Type B pancreatic cell (in vitro differentiated cells): Measurements from ENCODE around the gene HOXA6. TPM values are rescaled to one million over a fixed set of nuclear protein-coding genes. Genes with fewer than 3 reads are reported as not detected.

ENCODE experiments used
- DNase-seq: peaks from one replicate; pipeline ENCODE4 v3.0.0; 2021; ENCODE audit warnings: mixed read lengths; ENCODE audit not compliant: unreplicated experiment; ENCODE audit errors: extremely low spot score
- H3K27ac Mint-ChIP-seq: 2 replicates; pipeline ENCODE4 v1.8.0; 2021; ENCODE audit warnings: mild to moderate bottlenecking, mixed read lengths
- H3K27me3 Mint-ChIP-seq: 2 replicates; pipeline ENCODE4 v1.8.0; 2021; ENCODE audit warnings: mixed read lengths
- H3K36me3 Mint-ChIP-seq: 2 replicates; pipeline ENCODE4 v1.8.0; 2021; ENCODE audit warnings: mixed read lengths
- H3K4me1 Mint-ChIP-seq: one replicate; pipeline ENCODE4 v1.8.0; 2021; ENCODE audit warnings: mixed read lengths; ENCODE audit not compliant: unreplicated experiment
- H3K4me3 Mint-ChIP-seq: 2 replicates; pipeline ENCODE4 v1.8.0; 2021; ENCODE audit warnings: mild to moderate bottlenecking, mixed read lengths
- H3K9me3 Mint-ChIP-seq: 2 replicates; pipeline ENCODE4 v1.8.0; 2021; ENCODE audit warnings: mixed read lengths
- total RNA-seq: library from RNA; stranded (reverse); gene quantifications from 2 replicates; pipeline ENCODE4 v1.2.1, GENCODE V29; 2021; ENCODE audit warnings: low replicate concordance
- TF ChIP-seq, protein P1 (sequence below): fragments of 200-600 bp; sonication (generic); conservative IDR thresholded peaks from 2 replicates; pipeline ENCODE4 v1.5.0; 2021; ENCODE audit warnings: antibody characterized with exemption, mild to moderate bottlenecking

HOXA6 gene
- total RNA-seq, 1 donor from 2014 or later: 10.9 TPM

DNA sequence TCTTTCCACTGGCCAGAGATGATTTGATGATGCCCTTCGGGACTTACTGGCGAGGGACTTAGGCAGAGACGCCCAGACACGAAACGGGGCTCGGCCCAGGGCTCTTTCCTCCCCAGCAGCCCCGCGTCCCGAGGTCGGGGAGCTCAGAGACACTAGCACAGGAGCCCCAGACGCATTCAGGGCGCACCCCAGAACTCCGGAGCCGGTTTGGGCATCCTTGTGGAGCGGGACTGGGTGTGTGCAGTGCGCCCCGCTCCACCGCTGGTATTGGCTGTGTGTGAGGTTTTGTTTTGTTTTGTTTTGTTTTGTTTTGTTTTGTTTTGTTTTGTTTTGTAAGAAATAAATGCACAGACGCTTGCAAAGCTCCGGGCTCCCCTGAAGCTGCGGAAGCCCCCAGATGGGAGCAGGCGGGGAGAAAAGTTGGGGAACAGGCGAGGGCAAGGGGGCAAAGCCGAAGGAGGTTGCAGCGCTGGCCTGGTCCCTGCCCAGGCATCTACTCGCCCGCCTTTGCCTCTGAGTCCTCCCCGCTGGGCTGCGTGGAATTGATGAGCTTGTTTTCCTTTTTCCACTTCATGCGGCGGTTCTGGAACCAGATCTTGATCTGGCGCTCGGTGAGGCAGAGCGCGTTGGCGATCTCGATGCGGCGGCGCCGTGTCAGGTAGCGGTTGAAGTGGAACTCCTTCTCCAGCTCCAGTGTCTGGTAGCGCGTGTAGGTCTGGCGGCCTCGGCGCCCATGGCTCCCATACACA is 2.2 kb downstream of the HOXA6 start:
- H3K9me3 Mint-ChIP-seq: no peaks in the 10 kb centered on the region
- H3K27ac Mint-ChIP-seq: peak overlapping the region; percentile 77
- peak; percentile 68 for DNase-seq
- peaks cover 23% of the 10 kb centered on the region for H3K4me1 Mint-ChIP-seq
- peaks cover 35% of the 10 kb centered on the region for H3K36me3 Mint-ChIP-seq
- peaks cover 74% of the 10 kb centered on the region for H3K27me3 Mint-ChIP-seq
- TF ChIP-seq, protein P1, sequence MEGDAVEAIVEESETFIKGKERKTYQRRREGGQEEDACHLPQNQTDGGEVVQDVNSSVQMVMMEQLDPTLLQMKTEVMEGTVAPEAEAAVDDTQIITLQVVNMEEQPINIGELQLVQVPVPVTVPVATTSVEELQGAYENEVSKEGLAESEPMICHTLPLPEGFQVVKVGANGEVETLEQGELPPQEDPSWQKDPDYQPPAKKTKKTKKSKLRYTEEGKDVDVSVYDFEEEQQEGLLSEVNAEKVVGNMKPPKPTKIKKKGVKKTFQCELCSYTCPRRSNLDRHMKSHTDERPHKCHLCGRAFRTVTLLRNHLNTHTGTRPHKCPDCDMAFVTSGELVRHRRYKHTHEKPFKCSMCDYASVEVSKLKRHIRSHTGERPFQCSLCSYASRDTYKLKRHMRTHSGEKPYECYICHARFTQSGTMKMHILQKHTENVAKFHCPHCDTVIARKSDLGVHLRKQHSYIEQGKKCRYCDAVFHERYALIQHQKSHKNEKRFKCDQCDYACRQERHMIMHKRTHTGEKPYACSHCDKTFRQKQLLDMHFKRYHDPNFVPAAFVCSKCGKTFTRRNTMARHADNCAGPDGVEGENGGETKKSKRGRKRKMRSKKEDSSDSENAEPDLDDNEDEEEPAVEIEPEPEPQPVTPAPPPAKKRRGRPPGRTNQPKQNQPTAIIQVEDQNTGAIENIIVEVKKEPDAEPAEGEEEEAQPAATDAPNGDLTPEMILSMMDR: no peak
- peak overlapping the region; percentile 99 for H3K4me3 Mint-ChIP-seq

DNA sequence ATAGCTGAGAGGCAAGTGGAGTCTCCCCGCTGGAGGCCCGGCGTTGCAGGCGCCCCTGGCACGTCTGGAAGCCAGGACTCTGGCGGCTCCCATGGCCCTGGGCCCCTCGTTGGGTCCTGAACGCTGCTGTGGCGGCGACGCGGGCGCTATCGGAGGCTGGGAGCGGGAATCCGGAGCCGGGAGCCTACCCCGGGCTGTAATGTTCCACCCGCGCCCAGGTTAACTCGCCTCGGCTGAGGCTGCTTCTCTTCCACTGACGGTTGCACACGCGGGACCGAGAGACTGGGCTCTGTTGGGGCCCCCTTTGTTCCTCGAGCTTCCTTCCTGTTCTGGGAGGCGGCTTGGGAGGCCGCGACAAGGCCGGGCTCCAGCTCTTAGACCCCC is 2.8 kb downstream of the HOXA6 start:
- Mint-ChIP-seq H3K27ac (peak overlapping the region; percentile 99), H3K4me1 (peaks cover 23% of the 10 kb centered on the region), H3K4me3 (peak overlapping the region; percentile 99), H3K9me3 (no peaks in the 10 kb centered on the region), H3K27me3 (peaks cover 74% of the 10 kb centered on the region), H3K36me3 (peaks cover 37% of the 10 kb centered on the region)
- TF ChIP-seq, protein P1: no peak
- DNase-seq: peak; percentile 73

DNA sequence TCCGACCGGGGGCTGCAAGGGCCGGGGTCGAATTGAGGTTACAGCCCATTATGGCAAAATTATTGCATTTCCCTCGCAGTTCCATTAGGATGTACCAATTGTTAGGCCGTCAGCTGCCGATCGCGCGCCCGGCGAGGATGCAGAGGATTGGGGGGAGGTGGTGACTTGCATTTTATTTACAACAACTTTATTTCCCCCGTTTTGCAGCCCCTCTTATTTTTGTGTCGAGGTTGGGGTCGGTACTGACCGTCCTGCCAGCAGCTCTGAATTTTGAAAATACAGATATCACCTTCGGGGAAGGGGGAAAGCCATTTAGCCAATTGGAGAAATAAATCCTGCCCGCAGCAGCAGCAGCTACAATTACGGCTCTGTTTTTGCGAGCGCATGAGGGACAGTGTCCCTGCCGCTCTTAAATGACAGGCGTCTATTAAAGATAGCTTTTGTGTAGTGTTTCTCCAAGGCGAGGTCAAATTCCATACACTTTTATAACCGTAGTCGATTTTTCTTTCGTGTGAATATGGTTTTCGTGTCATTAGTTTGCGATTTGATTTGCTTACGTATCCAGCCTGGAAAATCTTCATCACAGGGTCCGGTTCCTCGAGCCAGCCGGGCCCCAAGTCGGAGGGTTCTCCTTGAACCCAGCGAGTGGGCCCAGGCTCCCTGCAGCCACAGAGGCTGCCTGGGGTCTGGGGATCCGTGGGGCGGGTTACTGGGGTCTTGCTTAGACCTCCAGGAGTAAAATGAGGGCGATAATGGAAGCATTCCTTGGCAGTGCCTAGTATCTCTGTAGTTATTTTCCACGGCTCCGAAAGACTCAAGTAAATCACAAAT is 3.4 kb downstream of the HOXA6 start:
- no peaks in the 10 kb centered on the region for H3K9me3 Mint-ChIP-seq
- H3K4me3 Mint-ChIP-seq: peak overlapping the region; percentile 99
- peak; percentile 69 for DNase-seq
- peak overlapping the region; percentile 99 for H3K27ac Mint-ChIP-seq
- peaks cover 37% of the 10 kb centered on the region for H3K36me3 Mint-ChIP-seq
- TF ChIP-seq, protein P1: peak; percentile 3
- H3K27me3 Mint-ChIP-seq: peaks cover 73% of the 10 kb centered on the region
- H3K4me1 Mint-ChIP-seq: peaks cover 23% of the 10 kb centered on the region

DNA sequence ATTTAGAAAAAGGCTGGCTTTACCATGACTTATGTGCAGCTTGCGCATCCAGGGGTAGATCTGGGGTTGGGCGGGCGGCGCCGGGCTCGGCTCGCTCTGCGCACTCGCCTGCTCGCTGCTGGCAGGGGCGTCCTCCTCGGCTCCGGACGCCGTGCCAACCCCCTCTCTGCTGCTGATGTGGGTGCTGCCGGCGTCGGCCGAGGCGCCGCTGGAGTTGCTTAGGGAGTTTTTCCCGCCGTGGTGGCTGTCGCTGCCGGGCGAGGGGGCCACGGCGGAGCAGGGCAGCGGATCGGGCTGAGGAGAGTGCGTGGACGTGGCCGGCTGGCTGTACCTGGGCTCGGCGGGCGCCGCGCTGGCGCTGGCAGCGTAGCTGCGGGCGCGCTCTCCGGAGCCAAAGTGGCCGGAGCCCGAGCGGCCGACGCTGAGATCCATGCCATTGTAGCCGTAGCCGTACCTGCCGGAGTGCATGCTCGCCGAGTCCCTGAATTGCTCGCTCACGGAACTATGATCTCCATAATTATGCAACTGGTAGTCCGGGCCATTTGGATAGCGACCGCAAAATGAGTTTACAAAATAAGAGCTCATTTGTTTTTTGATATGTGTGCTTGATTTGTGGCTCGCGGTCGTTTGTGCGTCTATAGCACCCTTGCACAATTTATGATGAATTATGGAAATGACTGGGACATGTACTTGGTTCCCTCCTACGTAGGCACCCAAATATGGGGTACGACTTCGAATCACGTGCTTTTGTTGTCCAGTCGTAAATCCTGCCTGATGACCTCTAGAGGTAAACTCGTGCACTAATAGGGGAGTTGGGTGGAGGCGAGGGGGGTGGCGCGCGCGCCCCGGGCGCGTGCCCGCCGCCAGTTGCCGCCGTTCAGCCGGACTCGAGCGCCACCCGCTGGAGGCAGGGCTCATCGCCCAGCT is 4.3 kb downstream of the HOXA6 start, which contains the start of gene HOXA5:
HOXA5 (minus strand) TSS at position 659 of the 927 bp plus-strand sequence; CDS start at position 585, 74 bp downstream.
- Mint-ChIP-seq H3K36me3 (peaks cover 37% of the 10 kb centered on the region), H3K4me3 (peak within 1 kb of the TSS; percentile 99)

More for the DNA sequence above, 4.3 kb downstream of the HOXA6 start, which contains the start of gene HOXA5:
- Mint-ChIP-seq H3K4me1 (peaks cover 19% of the 10 kb centered on the region), H3K9me3 (no peaks in the 10 kb centered on the region), H3K27ac (peak within 1 kb of the TSS; percentile 99), H3K27me3 (peaks cover 71% of the 10 kb centered on the region)
- DNase-seq: peak; percentile 97
- TF ChIP-seq, protein P1: peak; percentile 92
